Activated CD4-positive, alpha-beta T cell treated with anti-CD3 and anti-CD28 coated beads for 1 hour (primary cell): ENCODE results near the gene TSPAN18.

Experiments
- DNase-seq: peaks from one replicate; pipeline ENCODE4 v3.0.0-alpha.2; 2020

TSPAN18 gene

GRCh38 chr11:44799012-44799411 is 72.2 kb downstream of the TSPAN18 start:
- DNase-seq, result no peak

- no peak for DNase-seq
These were observed 75.6 kb downstream of the TSPAN18 start for GRCh38 chr11:44802347-44802746.

- DNase-seq, result no peak
These were observed 76.2 kb downstream of the TSPAN18 start for GRCh38 chr11:44803009-44803408.

GRCh38 chr11:44804449-44805437 is 78.0 kb downstream of the TSPAN18 start:
- no peak for DNase-seq

GRCh38 chr11:44805596-44805995 is 78.8 kb downstream of the TSPAN18 start:
- DNase-seq, result no peak

GRCh38 chr11:44808053-44808753 is 81.4 kb downstream of the TSPAN18 start:
- DNase-seq, result no peak

- no peak for DNase-seq
These were observed 82.5 kb downstream of the TSPAN18 start for GRCh38 chr11:44809283-44809682.

GRCh38 chr11:44811841-44812448 is 85.2 kb downstream of the TSPAN18 start:
- DNase-seq, result no peak

GRCh38 chr11:44812971-44813370 is 86.2 kb downstream of the TSPAN18 start:
- DNase-seq, result no peak

GRCh38 chr11:44813401-44813800 is 86.6 kb downstream of the TSPAN18 start:
- DNase-seq, result no peak

- no peak for DNase-seq
These were observed 88.3 kb downstream of the TSPAN18 start for GRCh38 chr11:44814881-44815592.

- DNase-seq, result no peak
These were observed 89.2 kb downstream of the TSPAN18 start for GRCh38 chr11:44815917-44816456.

- DNase-seq, result no peak
These were observed 90.0 kb downstream of the TSPAN18 start for GRCh38 chr11:44816761-44817160.

GRCh38 chr11:44817207-44817949 is 90.6 kb downstream of the TSPAN18 start:
- DNase-seq, result no peak

- no peak for DNase-seq
These were observed 91.3 kb downstream of the TSPAN18 start for GRCh38 chr11:44818110-44818509.

GRCh38 chr11:44819346-44819745 is 92.6 kb downstream of the TSPAN18 start:
- DNase-seq, result no peak

- no peak for DNase-seq
These were observed 95.6 kb downstream of the TSPAN18 start for GRCh38 chr11:44822369-44822768.

GRCh38 chr11:44823006-44823405 is 96.2 kb downstream of the TSPAN18 start:
- DNase-seq, result no peak

- no peak for DNase-seq
These were observed 97.1 kb downstream of the TSPAN18 start for GRCh38 chr11:44823868-44824267.

- DNase-seq, result no peak
These were observed 97.5 kb downstream of the TSPAN18 start for GRCh38 chr11:44824300-44824704.

- DNase-seq, result no peak
These were observed 98.5 kb downstream of the TSPAN18 start for GRCh38 chr11:44825058-44825785.
